Kidney epithelial cell (primary cell): Measurements from ENCODE around the gene TRIM2. TPM values are rescaled to one million over a fixed set of nuclear protein-coding genes. Genes with fewer than 3 reads are reported as not detected.

ENCODE experiments used
- DNase-seq: peaks from one replicate; pipeline ENCODE4 v3.0.0-alpha.2; 2010; ENCODE audit warnings: low read depth
- H3K27me3 ChIP-seq: 2 replicates; pipeline ENCODE4 v1.6.0; 2011; ENCODE audit warnings: low read length; ENCODE audit not compliant: control insufficient read depth, insufficient read depth
- H3K36me3 ChIP-seq: 2 replicates; pipeline ENCODE4 v1.5.1; 2011; ENCODE audit warnings: low read length; ENCODE audit not compliant: control insufficient read depth, insufficient read depth
- H3K4me3 ChIP-seq: 2 replicates; pipeline ENCODE4 v1.5.1; 2011; ENCODE audit warnings: low read depth, mild to moderate bottlenecking, control low read depth, low read length
- total RNA-seq: library from RNA; depleted of rRNA; stranded (reverse); fragments of >200 nt; gene quantifications from 2 replicates; pipeline ENCODE4 v1.2.3, GENCODE V29; 2015
- TF ChIP-seq, protein P1 (sequence below): IDR thresholded peaks from 2 replicates; pipeline ENCODE4 v1.5.1; 2011; ENCODE audit warnings: mild to moderate bottlenecking, moderate library complexity, low read length, control low read depth, inconsistent platforms; ENCODE audit not compliant: insufficient read depth, poor library complexity, severe bottlenecking

TRIM2 gene
- total RNA-seq, 1 donor from 2014 or later, result 83.2 TPM

DNA sequence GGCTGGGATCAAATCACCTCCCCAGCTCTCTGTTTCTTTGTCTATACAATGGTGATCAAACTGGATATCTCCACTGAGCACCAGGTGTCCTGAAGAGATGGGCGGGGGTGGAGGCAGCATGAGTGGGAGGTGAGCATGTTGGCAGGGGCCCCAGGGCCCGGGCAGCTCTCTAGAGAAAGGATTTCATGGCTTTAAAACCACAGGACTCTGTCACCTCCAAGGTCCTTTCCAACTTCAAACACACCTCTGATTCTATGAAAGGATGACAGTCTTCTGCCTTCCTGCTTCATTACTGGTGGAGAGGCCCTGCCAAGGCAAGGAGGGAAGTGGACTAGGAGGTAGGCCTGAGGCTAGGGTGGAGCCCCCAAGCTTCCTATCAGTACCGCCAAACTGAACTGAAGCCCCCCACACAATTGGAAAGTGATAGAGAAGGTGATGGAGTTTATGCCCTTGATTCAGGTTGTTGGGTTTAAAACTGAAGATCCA, 38.6 kb downstream of the TRIM2 start:
- Histone ChIP-seq H3K36me3 (peaks cover 1% of the 10 kb centered on the region), H3K27me3 (no peaks in the 10 kb centered on the region), H3K4me3 (no peak overlapping the region)
- TF ChIP-seq, protein P1, sequence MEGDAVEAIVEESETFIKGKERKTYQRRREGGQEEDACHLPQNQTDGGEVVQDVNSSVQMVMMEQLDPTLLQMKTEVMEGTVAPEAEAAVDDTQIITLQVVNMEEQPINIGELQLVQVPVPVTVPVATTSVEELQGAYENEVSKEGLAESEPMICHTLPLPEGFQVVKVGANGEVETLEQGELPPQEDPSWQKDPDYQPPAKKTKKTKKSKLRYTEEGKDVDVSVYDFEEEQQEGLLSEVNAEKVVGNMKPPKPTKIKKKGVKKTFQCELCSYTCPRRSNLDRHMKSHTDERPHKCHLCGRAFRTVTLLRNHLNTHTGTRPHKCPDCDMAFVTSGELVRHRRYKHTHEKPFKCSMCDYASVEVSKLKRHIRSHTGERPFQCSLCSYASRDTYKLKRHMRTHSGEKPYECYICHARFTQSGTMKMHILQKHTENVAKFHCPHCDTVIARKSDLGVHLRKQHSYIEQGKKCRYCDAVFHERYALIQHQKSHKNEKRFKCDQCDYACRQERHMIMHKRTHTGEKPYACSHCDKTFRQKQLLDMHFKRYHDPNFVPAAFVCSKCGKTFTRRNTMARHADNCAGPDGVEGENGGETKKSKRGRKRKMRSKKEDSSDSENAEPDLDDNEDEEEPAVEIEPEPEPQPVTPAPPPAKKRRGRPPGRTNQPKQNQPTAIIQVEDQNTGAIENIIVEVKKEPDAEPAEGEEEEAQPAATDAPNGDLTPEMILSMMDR, result no peak
- DNase-seq, result no peak

DNA sequence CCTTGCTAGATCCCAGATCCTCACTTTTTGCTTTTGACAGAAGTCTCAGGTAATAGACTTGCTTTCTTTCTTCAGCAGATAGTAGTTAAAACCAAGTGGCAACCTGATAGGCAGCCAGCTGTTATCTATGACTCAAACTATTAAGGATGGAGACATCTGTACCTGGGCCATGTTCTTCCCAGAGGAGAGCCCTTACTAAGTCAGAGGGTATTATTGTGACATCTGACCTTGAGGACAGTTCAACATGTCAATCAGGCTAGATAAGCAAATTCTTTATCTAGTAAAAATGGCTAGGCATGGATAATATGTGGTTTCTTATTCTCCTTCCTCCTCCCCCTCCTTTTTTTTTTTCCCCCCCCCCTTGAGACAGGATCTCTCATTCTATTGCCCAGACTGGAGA, 39.2 kb downstream of the TRIM2 start:
- H3K36me3 ChIP-seq, result peaks cover 1% of the 10 kb centered on the region
- no peaks in the 10 kb centered on the region for H3K27me3 ChIP-seq
- no peak for DNase-seq
- TF ChIP-seq, protein P1, result no peak
- no peak overlapping the region for H3K4me3 ChIP-seq

DNA sequence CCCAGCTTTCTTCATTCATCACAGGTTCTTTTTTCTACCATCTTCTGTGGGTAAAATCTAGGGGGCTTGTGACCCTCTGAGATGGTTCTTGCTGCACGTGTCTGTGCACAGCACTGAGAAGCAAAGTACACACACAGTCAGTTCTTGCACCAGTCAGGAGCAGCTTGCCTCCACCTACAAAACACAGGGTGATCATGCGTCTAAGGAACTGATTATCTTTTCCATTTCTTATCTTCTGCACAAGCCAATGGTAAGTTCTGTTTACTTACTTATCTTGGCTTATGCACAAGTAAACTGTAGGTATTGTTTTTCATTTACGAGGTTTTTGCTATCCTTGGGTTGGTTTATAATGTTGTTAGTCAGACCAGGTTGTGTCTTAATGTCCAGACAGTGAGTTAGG, 40.7 kb downstream of the TRIM2 start:
- no peak overlapping the region for H3K4me3 ChIP-seq
- TF ChIP-seq, protein P1, result no peak
- DNase-seq, result no peak
- H3K36me3 ChIP-seq, result peaks cover 1% of the 10 kb centered on the region
- no peaks in the 10 kb centered on the region for H3K27me3 ChIP-seq

DNA sequence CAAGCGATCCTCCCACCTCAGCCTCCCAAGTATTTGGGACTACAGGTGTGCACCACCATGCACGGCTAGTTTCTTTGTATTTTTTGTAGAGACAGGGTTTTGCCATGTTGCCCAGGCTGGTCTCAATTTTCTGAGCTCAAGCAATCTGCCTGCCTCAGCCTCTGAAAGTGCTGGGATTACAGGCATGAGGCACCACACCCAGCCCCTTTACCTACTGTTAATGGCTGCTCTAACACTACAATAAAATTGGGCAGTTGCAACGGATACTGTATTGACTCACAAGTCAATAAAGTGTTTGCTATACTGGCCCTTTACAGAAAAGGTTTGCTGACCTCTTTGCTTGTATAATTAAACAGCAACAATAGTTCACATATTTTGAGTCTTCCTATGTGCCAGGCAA, 41.5 kb downstream of the TRIM2 start:
- H3K36me3 ChIP-seq, result peaks cover 1% of the 10 kb centered on the region
- DNase-seq, result no peak
- H3K27me3 ChIP-seq, result no peaks in the 10 kb centered on the region
- TF ChIP-seq, protein P1, result no peak
- H3K4me3 ChIP-seq, result no peak overlapping the region

DNA sequence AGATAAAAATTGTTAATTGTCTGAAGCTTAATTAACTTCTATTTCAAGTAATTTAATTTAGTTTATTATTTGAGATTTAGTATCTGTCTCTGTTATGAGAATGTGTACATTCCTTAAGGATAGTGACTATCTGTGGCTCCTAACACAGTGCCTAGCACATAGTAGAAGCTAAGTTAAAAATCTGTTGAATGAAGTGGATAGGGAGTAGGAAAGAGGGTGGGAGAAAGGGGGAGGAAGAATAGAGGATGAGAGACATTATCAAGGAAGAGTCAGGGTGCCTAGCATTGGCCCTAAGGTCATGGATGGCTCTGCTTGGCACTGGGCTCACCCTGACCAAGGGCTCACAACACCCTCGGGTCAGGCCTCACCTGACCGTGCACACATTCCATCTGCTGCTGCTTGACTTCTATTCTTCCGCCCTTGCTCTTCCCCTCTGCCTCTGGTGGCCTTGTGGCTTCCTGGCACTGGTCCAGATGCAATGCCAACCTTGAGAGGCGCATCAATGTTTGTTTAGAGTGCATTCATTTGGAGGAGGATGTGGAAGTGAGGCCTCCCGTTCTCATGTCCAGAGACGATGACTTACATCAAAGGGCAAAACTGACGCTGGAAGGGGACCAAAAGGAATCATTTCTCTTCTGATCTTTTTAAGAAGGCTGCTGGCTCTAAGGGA, 42.3 kb downstream of the TRIM2 start:
- no peak for DNase-seq
- peaks cover 1% of the 10 kb centered on the region for H3K36me3 ChIP-seq
- no peaks in the 10 kb centered on the region for H3K27me3 ChIP-seq
- TF ChIP-seq, protein P1, result no peak
- no peak overlapping the region for H3K4me3 ChIP-seq

DNA sequence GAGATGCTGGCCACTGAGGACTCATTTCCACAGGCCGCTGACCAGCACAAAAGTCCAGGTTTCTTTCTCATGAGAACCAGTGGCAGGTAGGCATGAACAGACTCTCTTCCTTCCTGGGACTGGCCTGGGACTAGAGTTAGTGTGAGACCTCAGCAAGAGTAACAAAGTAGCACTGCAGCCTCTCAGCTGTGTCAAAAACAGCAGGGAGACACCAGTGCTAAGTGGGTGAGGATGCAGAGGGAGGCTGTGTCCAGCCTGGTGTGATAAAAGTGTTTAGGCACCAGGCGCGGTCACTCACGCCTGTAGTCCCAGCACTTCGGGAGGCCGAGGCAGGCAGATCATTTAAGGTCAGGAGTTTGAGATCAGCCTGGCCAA, 42.9 kb downstream of the TRIM2 start:
- TF ChIP-seq, protein P1, result no peak
- H3K27me3 ChIP-seq, result no peaks in the 10 kb centered on the region
- H3K36me3 ChIP-seq, result peaks cover 1% of the 10 kb centered on the region
- no peak for DNase-seq
- H3K4me3 ChIP-seq, result no peak overlapping the region
